GM23248 (cell line): ENCODE measurements around the gene COL23A1.

Experiments
- EZH2 ChIP-seq: fragments of 200-600 bp; sonication (generic); IDR thresholded peaks from 2 replicates; pipeline ENCODE4 v1.6.1; 2018; ENCODE audit warnings: antibody characterized with exemption, mild to moderate bottlenecking; ENCODE audit not compliant: insufficient read depth, poor library complexity, severe bottlenecking
- EZH2phosphoT487 ChIP-seq: fragments of 200-600 bp; sonication (generic); IDR thresholded peaks from 2 replicates; pipeline ENCODE4 v1.6.1; 2018; ENCODE audit warnings: antibody characterized with exemption, moderate library complexity, mild to moderate bottlenecking, low read depth; ENCODE audit not compliant: insufficient read depth

GRCh38 chr5:178577944-178578343, 12.2 kb downstream of the COL23A1 start:
- TF ChIP-seq EZH2phosphoT487 (no peak), EZH2 (no peak)
